CD14-positive monocyte (primary cell): ENCODE results near the gene PRKRA. TPM values are rescaled to one million over a fixed set of nuclear protein-coding genes. Genes with fewer than 3 reads are reported as not detected.
A peak's percentile ranks its signal among the peaks of the same experiment; 100 is the strongest.

Experiments used
- DNase-seq, 3 donors: peaks; one replicate each; pipeline ENCODE4 v3.0.0-alpha.2; 2011 to 2022
- H2AFZ ChIP-seq: 2 replicates; pipeline ENCODE4 v1.6.0; 2012; ENCODE audit warnings: mild to moderate bottlenecking, low read depth, low read length, inconsistent platforms; ENCODE audit not compliant: insufficient read depth, poor library complexity, severe bottlenecking
- H3K27ac ChIP-seq, 2 donors: 1 replicate in 1 of 2; 2 replicates in 1 of 2; pipeline ENCODE4 v1.5.1; 2012 to 2013; ENCODE audit warnings: low read length in 2 of 2, control low read depth in 1 of 2, inconsistent platforms in 1 of 2, low read depth in 1 of 2, mild to moderate bottlenecking in 1 of 2
- H3K27me3 ChIP-seq, 2 donors: one replicate each; pipeline versions ENCODE4 v1.6.0 to v1.6.1; 2011 to 2013; ENCODE audit warnings: low read length in 2 of 2; ENCODE audit not compliant: control insufficient read depth in 2 of 2, insufficient read depth in 2 of 2
- H3K36me3 ChIP-seq, 2 donors: replicated peaks in 1 of 2; 1 replicate in 1 of 2; 2 replicates in 1 of 2; pipeline versions ENCODE4 v1.5.1 to v1.6.1; 2012 to 2013; ENCODE audit warnings: low read length in 2 of 2, control low read depth in 1 of 2, inconsistent platforms in 1 of 2, mild to moderate bottlenecking in 1 of 2; ENCODE audit not compliant: insufficient read depth in 2 of 2, control insufficient read depth in 1 of 2
- H3K4me1 ChIP-seq, 2 donors: 1 replicate in 1 of 2; 2 replicates in 1 of 2; pipeline versions ENCODE4 v1.5.1 to v1.6.1; 2012 to 2013; ENCODE audit warnings: low read length in 2 of 2, control low read depth in 1 of 2, inconsistent platforms in 1 of 2, mild to moderate bottlenecking in 1 of 2, moderate library complexity in 1 of 2; ENCODE audit not compliant: insufficient read depth in 2 of 2, control insufficient read depth in 1 of 2
- H3K4me2 ChIP-seq: replicated peaks from 2 replicates; pipeline ENCODE3; 2012; ENCODE audit warnings: low read length, moderate library complexity, mild to moderate bottlenecking; ENCODE audit not compliant: poor library complexity, severe bottlenecking; ENCODE audit errors: extremely low read depth
- H3K4me3 ChIP-seq, 3 experiments: fragments of 200-600 bp in 1 of 3; sonication (generic) in 1 of 3; replicated peaks in 1 of 3; 1 replicate in 2 of 3; 2 replicates in 1 of 3; pipeline ENCODE4 v1.5.1; 2011 to 2013; ENCODE audit warnings: low read length in 3 of 3, mild to moderate bottlenecking in 3 of 3, control low read depth in 2 of 3, low read depth in 2 of 3, inconsistent platforms in 1 of 3, moderate library complexity in 1 of 3
- H3K79me2 ChIP-seq: 2 replicates; pipeline ENCODE4 v1.6.0; 2012; ENCODE audit warnings: mild to moderate bottlenecking, control low read depth, inconsistent platforms, low read length, moderate library complexity; ENCODE audit not compliant: insufficient read depth
- H3K9ac ChIP-seq: 2 replicates; pipeline ENCODE4 v1.6.0; 2017; ENCODE audit warnings: low read length, mild to moderate bottlenecking; ENCODE audit not compliant: insufficient read depth, poor library complexity, severe bottlenecking
- H3K9me3 ChIP-seq, 2 donors: replicated peaks in 1 of 2; 1 replicate in 1 of 2; 2 replicates in 1 of 2; pipeline versions ENCODE4 v1.5.1 to v1.6.1; 2012 to 2013; ENCODE audit warnings: low read length in 2 of 2, control low read depth in 1 of 2; ENCODE audit not compliant: control insufficient read depth in 1 of 2, insufficient read depth in 1 of 2
- H4K20me1 ChIP-seq: 2 replicates; pipeline ENCODE4 v1.6.0; 2012; ENCODE audit warnings: mild to moderate bottlenecking, low read length, control low read depth, moderate library complexity; ENCODE audit not compliant: insufficient read depth
- H3K27ac Mint-ChIP-seq, 7 donors: one replicate each; pipeline ENCODE4 v1.8.0; 2020; ENCODE audit warnings: mild to moderate bottlenecking in 7 of 7, mixed read lengths in 7 of 7, moderate library complexity in 6 of 7, inconsistent platforms in 2 of 7
- H3K27me3 Mint-ChIP-seq, 3 donors: one replicate each; pipeline ENCODE4 v1.8.0; 2021 to 2022; ENCODE audit warnings: low read depth in 3 of 3, mild to moderate bottlenecking in 3 of 3, mixed read lengths in 3 of 3, moderate library complexity in 3 of 3, inconsistent platforms in 1 of 3
- H3K36me3 Mint-ChIP-seq, 2 donors: one replicate each; pipeline ENCODE4 v1.8.0; 2020; ENCODE audit warnings: mixed read lengths in 2 of 2, inconsistent platforms in 1 of 2, mild to moderate bottlenecking in 1 of 2
- H3K4me1 Mint-ChIP-seq: one replicate; pipeline ENCODE4 v1.8.0; 2020; ENCODE audit warnings: mild to moderate bottlenecking, mixed read lengths
- H3K4me3 Mint-ChIP-seq, 2 donors: one replicate each; pipeline ENCODE4 v1.8.0; 2020; ENCODE audit warnings: mild to moderate bottlenecking in 2 of 2, mixed read lengths in 2 of 2, moderate library complexity in 1 of 2
- H3K9me3 Mint-ChIP-seq, 7 donors: one replicate each; pipeline ENCODE4 v1.8.0; 2020 to 2022; ENCODE audit warnings: mixed read lengths in 7 of 7, mild to moderate bottlenecking in 6 of 7, moderate library complexity in 6 of 7, inconsistent platforms in 2 of 7
- WGBS: methylation state at CpG from one replicate; pipeline ENCODE4 v1.1.5; 2013; ENCODE audit warnings: missing lambda C conversion rate; ENCODE audit not compliant: insufficient coverage; 5-methylcytosine and 5-hydroxymethylcytosine counted together
- intact Hi-C, 2 donors: fragments of 100-400 bp; cut with micrococcal nuclease; formaldehyde crosslinking; loops; one replicate each; pipeline versions ENCODE4 v1.15.0 to v1.15.1; 2023
- polyA plus RNA-seq, 3 donors: library from polyadenylated mRNA; depleted of rRNA in 1 of 3; unstranded in 2 of 3; stranded (reverse) in 1 of 3; fragments of 300-500 nt in 2 of 3; fragments of >200 nt in 1 of 3; fragmentation: Illumina TruSeq in 2 of 3; gene quantifications; 1 replicate in 2 of 3; 2 replicates in 1 of 3; pipeline ENCODE4 v1.2.3, GENCODE V29; 2012 to 2021
- TF ChIP-seq, protein P1 (sequence below): fragments of 200-600 bp; IDR thresholded peaks from one replicate; pipeline ENCODE4 v1.8.0; 2022; ENCODE audit warnings: antibody characterized with exemption, mild to moderate bottlenecking

PRKRA gene
- polyA plus RNA-seq, 3 donors: 21.0 to 35.8 (median 35.4) TPM

DNA sequence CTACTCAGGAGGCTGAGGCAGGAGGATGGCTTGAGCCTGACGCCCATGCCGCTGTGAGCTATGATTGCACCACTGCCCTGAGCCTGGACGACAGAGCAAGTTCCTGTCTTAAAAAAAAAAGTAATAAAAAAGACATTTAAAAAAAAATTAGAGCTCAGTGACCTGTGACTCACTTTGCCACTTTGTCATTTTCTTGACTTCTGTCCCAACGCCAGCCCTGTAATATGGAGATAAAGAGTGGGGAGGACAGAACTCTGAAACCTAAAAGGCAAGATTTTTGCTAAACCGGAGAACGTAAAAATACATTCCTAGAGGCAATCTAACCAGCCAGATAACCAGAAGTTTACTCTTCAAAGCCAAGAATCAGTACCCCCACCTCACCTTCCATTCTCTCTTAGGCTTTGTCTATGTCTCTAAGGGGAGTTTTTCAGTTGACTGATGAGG is 49.0 kb downstream of the PRKRA start:
- H3K79me2 ChIP-seq: no peaks in the 10 kb centered on the region
- Mint-ChIP-seq H3K27me3 (no peaks in the 10 kb centered on the region), H3K9me3 (no peaks in the 10 kb centered on the region), H3K27ac (peak overlapping the region in 1 of 7 donors; percentile 7), H3K36me3 (no peaks in the 10 kb centered on the region), H3K4me1 (peaks cover 10% of the 10 kb centered on the region), H3K4me3 (no peak overlapping the region)
- H3K9ac ChIP-seq: no peak overlapping the region
- H3K27ac ChIP-seq: no peak overlapping the region
- H3K27me3 ChIP-seq: no peaks in the 10 kb centered on the region
- no peaks in the 10 kb centered on the region for H3K36me3 ChIP-seq
- no peak overlapping the region for H3K4me2 ChIP-seq
- no CpG with 5 or more reads among the region's 6 CpGs for WGBS
- TF ChIP-seq, protein P1, sequence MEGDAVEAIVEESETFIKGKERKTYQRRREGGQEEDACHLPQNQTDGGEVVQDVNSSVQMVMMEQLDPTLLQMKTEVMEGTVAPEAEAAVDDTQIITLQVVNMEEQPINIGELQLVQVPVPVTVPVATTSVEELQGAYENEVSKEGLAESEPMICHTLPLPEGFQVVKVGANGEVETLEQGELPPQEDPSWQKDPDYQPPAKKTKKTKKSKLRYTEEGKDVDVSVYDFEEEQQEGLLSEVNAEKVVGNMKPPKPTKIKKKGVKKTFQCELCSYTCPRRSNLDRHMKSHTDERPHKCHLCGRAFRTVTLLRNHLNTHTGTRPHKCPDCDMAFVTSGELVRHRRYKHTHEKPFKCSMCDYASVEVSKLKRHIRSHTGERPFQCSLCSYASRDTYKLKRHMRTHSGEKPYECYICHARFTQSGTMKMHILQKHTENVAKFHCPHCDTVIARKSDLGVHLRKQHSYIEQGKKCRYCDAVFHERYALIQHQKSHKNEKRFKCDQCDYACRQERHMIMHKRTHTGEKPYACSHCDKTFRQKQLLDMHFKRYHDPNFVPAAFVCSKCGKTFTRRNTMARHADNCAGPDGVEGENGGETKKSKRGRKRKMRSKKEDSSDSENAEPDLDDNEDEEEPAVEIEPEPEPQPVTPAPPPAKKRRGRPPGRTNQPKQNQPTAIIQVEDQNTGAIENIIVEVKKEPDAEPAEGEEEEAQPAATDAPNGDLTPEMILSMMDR: no peak
- no peaks in the 10 kb centered on the region for H3K4me1 ChIP-seq
- no peak overlapping the region for H3K4me3 ChIP-seq
- intact Hi-C loops: no loop called here
- H3K9me3 ChIP-seq: no peaks in the 10 kb centered on the region
- H4K20me1 ChIP-seq: no peaks in the 10 kb centered on the region
- no peak overlapping the region for H2AFZ ChIP-seq
- no peak for DNase-seq

DNA sequence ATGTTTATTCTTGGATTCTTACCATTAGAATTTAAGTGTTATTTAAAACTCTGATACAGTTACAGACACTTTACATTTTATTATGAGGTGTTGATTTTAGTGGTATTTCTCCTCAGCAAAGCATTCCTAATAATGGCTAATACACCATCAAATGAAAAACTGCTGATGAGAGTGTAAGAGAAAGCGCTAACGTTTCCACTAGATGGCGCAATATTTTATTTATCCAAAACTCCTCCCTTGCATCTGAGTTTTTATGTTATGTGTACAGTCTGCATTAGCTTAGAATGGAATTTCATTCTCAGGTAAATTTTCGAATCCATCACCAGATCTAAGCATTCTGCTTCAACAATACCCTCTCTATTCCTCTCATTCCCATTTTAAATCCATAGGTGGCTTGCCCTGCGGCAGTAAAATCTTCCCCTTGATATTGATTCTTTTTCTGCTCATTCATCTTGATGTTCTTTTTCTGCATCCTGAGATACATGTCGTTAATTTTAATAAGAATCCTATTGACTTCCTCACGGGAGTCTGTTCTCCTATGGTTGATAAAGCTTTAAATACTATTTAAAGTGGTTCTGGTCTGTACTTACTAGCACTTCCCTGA is 53.9 kb downstream of the PRKRA start:
- no peak overlapping the region for H3K4me3 ChIP-seq
- no peak overlapping the region for H3K27ac ChIP-seq
- H2AFZ ChIP-seq: peak overlapping the region; percentile 31
- H3K4me1 Mint-ChIP-seq: peaks cover 3% of the 10 kb centered on the region
- H3K9me3 Mint-ChIP-seq: no peaks in the 10 kb centered on the region
- 20% methylated on average over 1 of the region's 7 CpGs for WGBS
- intact Hi-C loops: no loop called here
- peak; percentile 23 to 69 (median 46) for DNase-seq
- no peaks in the 10 kb centered on the region for H3K9me3 ChIP-seq
- H3K36me3 ChIP-seq: no peaks in the 10 kb centered on the region
- no peaks in the 10 kb centered on the region for H3K4me1 ChIP-seq
- H3K4me2 ChIP-seq: no peak overlapping the region
- peaks cover 0 to 4% (median 0%) of the 10 kb centered on the region in 3 donors for H3K27me3 Mint-ChIP-seq
- TF ChIP-seq, protein P1: peak; percentile 84
- H3K36me3 Mint-ChIP-seq: no peaks in the 10 kb centered on the region
- no peaks in the 10 kb centered on the region for H3K27me3 ChIP-seq
- no peaks in the 10 kb centered on the region for H3K79me2 ChIP-seq
- no peak overlapping the region for H3K27ac Mint-ChIP-seq
- H3K9ac ChIP-seq: no peak overlapping the region
- no peaks in the 10 kb centered on the region for H4K20me1 ChIP-seq
- H3K4me3 Mint-ChIP-seq: no peak overlapping the region
